GM19467 (cell line): ENCODE results near the gene NUTM2A.
A peak's percentile ranks its signal among the peaks of the same experiment; 100 is the strongest.
"Not testable (repeated sequence)": the region's sequence is repeated elsewhere in the genome, so short reads cannot be mapped to it uniquely, and the experiment has no call there.

Experiments
- ATAC-seq: cut with Tn5 transposase; IDR thresholded peaks from one replicate; pipeline ENCODE4 v1.9.1; 2021; ENCODE audit warnings: mild to moderate bottlenecking, moderate library complexity; ENCODE audit not compliant: unreplicated experiment

Gene NUTM2A, protein sequence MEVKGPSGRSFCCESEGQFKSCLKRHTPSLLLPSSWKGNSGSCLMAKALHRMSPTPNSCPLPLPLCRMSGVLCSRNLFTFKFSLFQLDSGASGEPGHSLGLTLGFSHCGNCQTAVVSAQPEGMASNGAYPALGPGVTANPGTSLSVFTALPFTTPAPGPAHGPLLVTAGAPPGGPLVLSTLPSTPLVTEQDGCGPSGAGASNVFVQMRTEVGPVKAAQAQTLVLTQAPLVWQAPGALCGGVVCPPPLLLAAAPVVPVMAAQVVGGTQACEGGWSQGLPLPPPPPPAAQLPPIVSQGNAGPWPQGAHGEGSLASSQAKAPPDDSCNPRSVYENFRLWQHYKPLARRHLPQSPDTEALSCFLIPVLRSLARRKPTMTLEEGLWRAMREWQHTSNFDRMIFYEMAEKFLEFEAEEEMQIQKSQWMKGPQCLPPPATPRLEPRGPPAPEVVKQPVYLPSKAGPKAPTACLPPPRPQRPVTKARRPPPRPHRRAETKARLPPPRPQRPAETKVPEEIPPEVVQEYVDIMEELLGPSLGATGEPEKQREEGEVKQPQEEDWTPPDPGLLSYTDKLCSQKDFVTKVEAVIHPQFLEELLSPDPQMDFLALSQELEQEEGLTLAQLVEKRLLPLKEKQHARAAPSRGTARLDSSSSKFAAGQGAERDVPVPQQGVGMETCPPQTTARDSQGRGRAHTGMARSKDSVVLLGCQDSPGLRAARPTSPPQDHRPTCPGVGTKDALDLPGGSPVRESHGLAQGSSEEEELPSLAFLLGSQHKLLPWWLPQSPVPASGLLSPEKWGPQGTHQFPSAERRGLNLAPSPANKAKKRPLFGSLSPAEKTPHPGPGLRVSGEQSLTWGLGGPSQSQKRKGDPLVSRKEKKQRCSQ

DNA sequence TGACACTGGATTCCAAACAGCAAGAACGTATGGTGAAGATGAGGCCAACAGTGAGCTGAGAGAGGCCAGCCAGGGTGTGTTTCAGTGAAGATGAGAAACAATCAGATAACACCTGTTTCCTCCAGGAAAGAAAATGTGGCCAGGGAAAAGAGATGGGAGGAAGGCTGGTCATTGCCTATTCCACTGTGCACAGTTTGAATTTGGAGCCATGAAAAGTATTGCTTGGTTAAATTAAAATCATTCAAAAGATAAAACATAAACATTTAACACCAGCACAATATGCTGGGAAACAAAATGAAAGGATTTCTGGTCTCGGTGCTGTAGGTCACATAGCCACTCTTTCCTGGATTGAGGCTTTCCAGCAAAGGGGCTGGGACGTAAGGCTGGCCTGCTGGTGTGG lies at the start of gene NUTM2A:
Gene NUTM2A (plus strand): TSS at position 301 of the 400 bp plus-strand sequence. CDS start 383 bp downstream, outside the sequence.
- not testable (repeated sequence) for ATAC-seq

DNA sequence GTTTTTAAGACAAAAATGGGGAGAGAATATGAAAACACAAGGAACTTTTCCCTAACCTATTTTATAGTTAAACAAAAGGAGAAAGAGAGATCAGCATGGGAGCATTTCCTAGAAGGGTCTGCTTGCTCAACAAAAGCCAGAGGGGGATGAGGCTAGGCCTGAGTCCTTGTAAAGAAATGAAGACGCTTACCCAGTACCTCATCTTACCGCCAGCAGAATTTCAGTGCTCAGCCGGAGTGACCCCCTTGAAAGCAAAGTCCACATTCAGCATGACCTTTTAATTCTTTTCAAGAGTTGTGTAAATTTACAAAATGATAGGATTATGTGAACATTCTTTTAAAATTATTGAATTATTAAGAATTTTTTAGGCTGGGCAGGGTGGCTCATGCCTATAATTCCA lies 47.7 kb upstream of the NUTM2A start:
- ATAC-seq, result not testable (repeated sequence)

DNA sequence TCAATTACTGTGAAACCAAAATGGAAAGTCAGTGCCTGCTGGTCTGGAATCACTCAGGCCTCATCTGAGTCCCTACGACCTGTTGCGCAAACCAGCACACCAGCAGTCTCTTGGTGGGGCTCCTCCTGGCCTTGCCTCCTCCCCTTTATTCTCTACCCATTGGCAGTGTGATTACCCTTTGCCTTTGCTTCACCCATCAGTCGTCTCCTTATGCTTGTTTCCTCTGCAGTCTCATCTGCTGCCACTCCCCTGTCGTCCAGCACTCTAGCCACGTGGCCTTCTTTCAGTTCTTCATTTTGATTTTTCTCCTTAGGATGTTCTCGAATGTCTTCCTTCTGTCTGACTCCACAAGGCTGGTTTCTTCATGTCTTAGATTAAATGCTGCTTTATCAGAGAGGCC lies 40.8 kb upstream of the NUTM2A start:
- not testable (repeated sequence) for ATAC-seq

DNA sequence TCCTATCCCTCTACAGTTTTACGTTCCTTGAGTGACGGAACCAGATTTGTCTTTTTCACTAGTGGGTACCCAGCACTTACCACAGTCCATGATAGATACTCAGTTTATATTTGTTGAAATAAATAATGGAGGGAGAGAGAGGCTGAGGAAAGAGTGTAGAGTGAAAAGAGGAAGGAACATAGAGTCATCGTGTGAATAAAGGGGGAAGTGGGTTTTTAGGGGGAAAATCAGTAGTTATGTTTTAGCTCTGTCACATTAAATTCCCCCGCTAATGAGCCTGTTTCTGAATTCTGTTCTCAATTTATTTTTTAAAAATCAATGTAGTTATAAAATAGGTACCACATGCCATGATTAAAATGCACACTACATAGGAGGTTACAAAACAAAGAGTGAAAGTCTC lies 39.2 kb upstream of the NUTM2A start:
- ATAC-seq, result not testable (repeated sequence)

DNA sequence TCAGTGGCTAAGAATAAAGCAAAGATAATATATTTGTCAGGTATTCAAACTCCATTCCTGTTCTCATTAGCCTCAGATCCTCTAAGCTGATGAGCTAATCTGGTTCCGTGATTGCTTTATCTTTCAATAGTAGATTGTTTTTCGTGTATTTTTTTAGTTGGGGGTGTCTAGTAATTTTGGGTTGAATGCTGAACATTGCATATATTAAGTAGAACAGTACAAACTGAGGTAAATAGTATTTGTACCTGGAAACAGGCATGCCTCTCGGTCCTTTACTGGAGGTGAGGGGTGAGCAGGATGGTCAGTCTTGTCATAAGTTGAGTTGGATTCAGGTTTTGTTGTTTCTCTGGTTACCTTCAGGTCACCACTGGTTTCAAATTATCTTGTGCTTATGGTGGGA lies 37.7 kb upstream of the NUTM2A start:
- not testable (repeated sequence) for ATAC-seq

DNA sequence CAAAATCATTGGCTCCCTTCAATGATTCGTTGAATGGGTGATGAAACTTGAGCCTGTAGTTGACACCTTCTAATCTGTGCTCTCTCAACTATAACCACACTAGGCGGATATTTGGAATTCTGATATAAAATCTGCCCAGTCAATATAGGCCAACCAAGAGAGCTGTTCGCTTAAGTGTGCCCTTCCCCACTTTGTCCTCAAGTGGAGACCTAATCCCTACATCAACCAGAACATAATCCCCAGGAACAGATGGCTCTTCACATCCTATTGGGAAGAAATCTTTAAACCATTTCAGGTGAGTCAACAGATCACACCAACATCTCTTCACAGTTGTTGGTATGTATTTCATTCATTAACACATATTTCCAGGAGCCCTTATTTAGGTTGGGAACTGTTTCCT lies 33.4 kb upstream of the NUTM2A start:
- ATAC-seq, result not testable (repeated sequence)

DNA sequence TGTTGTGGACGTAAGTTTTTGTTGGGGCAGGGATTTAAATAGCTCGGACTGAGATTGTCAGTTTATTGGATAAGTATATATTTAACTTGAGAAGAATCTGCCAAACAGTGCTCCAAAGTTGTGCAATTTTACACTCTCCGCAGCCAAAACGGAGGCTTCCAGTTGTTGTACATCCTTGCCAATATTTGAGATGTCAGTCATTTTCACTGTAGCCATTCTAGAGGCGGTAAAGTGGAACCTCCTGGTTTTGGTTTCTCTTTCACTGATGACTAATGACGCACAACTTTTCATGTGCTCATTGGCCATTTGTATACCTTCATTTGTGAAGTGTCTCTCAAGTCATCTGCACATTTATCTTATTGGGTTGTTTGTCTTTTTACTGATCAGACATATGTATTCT lies 24.3 kb upstream of the NUTM2A start:
- ATAC-seq, result peak; percentile 62

DNA sequence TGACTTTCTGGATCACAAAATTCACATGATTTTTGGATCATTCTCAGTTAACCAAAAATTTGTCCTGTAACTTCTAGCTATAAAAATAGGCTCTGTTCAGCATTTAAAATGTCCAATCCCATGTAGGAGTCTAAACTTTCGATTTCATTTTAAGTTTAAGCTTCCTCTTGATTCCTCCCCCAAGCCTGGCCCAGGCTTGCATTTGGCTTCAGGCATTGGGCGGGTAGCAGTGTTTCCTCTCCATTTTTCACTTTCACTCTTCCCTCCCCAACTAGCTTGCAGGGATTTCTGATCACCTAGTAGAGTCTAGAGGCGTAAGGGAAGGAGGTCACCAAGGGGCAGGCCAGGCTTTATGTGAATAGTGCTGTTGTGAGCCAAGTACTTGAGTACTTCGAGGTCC lies 20.4 kb upstream of the NUTM2A start:
- not testable (repeated sequence) for ATAC-seq

DNA sequence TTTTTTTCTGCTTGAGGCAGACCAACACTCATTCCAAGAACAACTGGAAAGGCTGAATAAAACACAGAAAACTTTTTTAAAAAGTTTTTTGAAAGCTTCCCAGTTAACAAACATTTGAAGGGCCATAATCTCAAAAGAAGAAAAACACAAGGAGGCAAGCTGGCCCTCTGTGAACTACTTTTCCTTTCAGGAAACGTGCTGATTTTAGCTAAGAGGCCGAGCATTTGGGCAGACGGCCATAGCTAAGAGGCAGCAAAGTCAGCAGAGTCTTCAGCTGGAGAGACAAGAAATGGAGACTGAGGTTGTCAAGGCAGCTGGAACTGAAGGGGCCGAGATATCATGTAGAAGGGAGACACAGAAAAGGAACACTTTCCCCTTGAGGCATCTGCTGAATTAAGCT lies 18.3 kb upstream of the NUTM2A start:
- ATAC-seq, result not testable (repeated sequence)

DNA sequence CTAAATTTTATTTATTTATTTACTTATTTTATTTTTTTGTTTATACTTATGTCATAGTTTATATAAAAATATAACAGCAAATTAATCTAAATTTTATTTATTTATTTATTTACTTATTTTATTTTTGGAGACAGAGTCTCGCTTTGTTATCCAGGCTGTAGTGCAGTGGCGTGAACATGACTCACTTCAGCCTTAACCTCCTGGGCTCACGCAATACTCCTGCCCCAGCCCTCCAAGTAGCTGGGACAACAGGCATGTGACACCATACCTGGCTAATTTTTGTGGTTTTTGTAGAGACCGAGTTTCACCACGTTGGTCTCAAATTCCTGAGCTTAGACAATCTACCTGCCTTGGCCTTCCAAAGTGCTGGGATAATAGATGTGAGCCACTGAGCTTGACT lies 14.9 kb upstream of the NUTM2A start:
- not testable (repeated sequence) for ATAC-seq

DNA sequence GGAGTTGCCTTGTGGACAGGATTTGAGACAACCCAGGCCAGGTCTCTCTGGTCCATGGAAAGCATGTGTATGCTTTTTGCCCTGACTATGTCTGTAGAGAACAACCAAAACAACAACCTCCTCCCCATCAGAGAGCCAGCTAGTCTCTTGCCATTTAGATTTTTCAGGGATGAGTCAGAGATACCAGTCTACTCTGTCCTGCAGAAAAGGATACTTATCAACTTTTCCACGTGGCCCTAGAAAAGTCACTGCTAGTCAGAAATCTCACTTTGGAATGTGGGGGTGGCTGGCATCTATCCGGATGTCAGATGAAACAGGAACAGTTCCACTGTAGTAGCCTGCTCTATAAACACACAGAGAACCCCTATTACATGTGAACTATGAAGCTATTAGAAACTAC lies 13.4 kb upstream of the NUTM2A start:
- not testable (repeated sequence) for ATAC-seq

DNA sequence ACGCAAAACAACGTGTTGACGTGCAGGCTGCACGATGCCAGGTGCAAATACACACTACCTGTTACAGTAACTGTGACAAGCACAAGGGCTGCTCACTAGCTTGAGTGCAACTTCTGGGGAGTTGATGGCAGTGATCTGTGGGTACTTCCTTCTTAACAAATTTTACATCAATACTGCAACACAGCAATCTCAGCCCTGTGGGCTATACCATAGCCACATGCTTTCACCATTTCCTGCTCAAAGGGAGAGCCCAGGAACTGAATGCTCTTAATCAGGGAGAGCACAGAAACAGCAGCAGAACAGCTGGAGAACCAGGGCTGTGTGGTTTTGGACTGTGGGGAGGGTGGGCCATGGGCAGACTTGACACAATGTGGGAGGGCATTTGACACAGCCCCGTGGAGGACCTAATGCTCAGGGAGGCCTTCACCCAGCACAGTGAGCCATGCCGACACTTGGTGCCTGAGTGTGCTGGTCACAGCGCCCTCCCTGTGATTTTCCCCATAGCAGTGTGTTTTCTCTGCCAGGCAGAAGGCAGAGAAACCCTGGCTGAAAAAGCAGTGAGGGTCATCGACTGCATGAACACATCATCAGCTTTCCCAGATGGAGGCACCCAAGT lies 12.0 kb upstream of the NUTM2A start:
- not testable (repeated sequence) for ATAC-seq

DNA sequence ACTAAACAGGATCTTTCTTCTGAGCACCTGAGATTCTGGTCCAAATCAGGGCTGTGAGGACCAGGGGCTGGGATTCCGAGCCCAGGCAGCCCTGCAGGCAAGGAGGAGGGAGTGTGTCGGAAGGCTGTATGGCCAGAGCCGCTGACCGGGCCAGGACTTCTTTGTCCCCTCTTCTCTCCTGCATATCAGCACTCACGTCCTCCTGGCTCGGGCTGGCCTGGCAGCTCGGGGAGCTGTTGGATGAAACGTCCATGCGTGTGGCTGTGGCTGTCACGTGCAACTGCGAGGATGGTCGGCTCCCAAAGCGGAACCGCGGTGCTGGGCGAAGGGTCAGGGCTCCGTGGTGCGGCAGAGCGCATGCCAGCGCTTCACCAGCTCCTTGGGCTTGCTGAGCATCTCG lies 11.4 kb upstream of the NUTM2A start:
- ATAC-seq, result not testable (repeated sequence)

DNA sequence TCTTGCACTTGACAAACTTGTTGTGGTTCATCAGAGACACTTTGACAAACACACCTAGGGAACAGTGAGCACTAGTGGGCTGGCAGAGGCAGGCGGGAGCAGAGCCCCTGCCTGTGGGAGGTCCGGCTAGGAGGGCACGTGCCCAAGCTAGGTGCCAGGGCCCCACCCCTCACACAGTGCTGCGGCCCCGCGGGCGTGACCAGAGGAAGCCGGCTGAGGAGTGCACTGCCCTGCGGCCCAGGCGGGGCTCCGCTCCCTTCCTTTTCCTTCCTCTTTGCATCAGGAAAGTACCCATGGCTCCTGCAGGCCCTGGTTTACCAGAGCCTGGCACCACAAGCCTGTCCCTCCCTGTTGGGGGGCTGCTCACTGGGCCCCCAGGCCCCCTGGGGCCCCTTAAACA lies 9.1 kb upstream of the NUTM2A start:
- ATAC-seq, result not testable (repeated sequence)

DNA sequence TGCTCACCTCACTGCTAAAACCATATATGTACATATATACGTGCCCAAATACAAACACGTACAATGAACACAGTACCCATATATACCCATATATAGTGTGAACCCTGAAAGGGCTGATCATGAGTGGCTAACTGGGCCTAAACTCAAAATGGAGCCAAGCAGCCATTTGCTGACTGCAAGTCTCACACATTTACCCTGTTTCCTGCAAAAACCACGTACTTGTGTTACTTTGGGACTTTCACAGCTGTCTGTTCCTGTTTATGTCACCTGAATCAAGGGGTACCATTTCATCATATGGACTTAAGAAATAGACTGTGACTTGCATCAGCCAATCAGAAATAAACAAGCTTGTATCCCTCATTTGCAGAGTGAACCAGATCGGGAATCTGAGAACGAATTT lies 5.9 kb upstream of the NUTM2A start:
- not testable (repeated sequence) for ATAC-seq

DNA sequence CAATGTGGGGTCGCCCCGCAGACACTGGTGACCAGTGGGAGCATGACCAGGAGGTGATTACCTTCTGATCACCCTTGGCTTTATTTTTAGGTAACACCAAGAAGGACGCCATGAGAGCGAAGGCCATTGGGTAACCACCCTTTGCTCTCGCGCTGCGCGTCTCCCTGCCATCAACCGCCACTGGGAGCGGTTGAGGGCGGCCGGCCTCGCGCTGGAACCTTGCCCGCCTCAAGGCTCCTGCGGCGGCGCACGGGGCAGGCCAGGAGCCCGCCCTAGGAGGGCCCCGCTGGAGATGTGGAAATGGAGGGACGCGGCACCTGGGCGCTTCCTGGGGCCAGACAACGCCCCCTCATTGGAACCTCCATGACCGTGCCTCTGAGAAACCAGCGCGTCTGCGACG lies 2.5 kb upstream of the NUTM2A start:
- ATAC-seq, result not testable (repeated sequence)

DNA sequence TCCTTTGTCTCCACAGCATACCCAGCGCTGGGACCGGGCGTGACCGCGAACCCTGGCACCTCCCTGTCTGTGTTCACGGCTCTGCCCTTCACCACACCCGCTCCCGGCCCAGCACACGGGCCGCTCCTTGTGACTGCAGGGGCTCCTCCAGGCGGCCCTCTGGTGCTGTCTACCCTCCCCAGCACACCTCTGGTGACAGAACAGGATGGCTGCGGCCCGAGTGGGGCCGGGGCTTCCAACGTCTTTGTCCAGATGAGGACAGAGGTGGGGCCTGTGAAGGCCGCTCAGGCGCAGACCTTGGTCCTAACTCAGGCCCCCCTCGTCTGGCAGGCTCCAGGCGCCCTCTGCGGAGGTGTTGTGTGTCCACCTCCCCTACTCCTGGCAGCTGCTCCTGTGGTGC lies 3.0 kb downstream of the NUTM2A start:
- not testable (repeated sequence) for ATAC-seq

DNA sequence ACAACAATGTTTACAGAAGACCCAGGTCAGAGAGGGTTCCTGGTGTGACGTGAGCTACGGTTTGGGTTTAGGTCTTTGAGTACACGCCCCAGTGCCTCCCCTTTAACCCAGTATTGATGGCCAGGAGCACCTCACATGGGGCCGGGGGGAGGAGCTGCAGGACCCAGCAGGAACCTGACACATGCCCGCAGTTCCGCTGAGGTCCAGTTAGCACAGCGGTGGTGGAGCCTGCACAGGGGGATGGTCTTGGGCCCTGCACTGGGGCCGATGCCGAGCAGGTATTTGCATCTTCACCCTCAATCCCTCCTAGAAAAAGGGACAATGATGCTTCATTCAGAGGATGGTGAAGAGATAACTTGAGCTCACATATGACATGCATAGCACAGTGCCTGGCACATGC lies 4.0 kb downstream of the NUTM2A start:
- ATAC-seq, result not testable (repeated sequence)

DNA sequence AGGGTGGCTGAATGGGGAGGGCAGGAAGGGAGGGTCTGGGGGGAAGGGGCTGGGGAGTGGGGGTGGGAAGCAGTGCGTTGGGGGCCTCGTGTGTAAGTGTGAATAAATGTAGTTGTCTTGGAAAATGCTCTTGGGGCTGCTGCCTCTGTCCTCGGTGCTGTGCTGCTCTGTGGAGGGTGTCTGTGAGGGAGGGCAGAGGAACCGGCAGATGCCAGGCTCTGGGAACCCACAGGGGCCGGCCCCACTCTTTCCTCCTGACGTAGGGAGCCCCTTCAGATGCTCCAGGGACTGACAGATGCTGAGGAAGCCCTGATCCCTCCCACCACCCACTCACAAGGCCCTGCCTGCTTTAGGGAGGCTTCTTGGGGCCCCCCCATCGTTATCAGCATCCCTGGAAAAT lies 9.6 kb downstream of the NUTM2A start:
- not testable (repeated sequence) for ATAC-seq

DNA sequence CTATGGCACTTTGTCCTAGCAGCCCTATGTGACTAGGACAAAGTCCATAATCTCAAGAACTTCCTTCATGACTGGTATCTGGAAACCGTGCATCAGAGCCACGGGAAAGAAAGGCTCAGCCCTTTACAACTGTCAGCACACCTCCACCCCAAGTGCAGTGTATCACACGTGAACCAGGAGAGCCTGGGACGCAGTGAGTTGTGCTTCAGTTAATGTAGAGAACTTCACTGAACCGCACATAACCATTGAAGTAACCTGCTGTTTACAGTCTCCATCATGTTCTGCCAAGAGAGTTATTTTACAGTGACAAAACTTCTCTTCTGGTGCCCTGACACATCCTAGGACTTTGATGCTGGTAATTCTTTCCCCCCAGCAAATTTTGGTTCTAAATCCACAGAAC lies 12.0 kb downstream of the NUTM2A start:
- not testable (repeated sequence) for ATAC-seq

DNA sequence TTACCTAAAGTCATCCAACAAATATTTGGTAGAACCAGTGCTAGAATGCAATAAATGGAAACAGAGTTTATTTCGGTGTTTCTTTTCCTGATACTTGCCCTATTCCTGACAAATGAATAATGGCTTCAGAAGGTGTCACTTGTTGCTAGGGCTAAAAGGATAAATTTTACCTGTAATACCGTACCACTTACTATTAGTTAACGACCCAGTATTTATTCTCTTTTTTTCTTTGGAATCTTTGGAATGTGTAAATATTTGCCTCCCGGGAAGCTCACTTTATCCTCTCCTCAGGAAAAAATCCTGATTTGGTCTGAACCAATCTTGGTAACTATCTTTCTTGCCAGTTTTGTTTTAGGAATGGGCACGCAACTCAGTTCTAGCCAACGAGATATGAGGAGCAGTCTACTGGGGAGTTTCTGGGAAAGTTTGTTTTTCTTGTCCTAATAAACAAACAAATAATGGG lies 14.1 kb downstream of the NUTM2A start:
- not testable (repeated sequence) for ATAC-seq
